Measurements from ENCODE around the gene ATG9B.
A peak's percentile ranks its signal among the peaks of the same experiment; 100 is the strongest.
"Not testable (repeated sequence)": the region's sequence is repeated elsewhere in the genome, so short reads cannot be mapped to it uniquely, and the experiment has no call there.

Gene ATG9B

GRCh38 chr7:151015967-151016366 lies 8.3 kb downstream of the ATG9B start:
- no peak for DNase-seq

GRCh38 chr7:151014950-151015349 lies 9.3 kb downstream of the ATG9B start:
- DNase-seq: no peak

- peak; percentile 71 for DNase-seq
Measured at GRCh38 chr7:151013733-151014497, 10.4 kb downstream of the ATG9B start.

- no peak for DNase-seq
Measured at GRCh38 chr7:151013356-151013732, 10.9 kb downstream of the ATG9B start.

- no peak for DNase-seq
Measured at GRCh38 chr7:151012911-151013347, 11.4 kb downstream of the ATG9B start.

- no peak for DNase-seq
Measured at GRCh38 chr7:151012031-151012692, 12.1 kb downstream of the ATG9B start.

GRCh38 chr7:151011616-151012015 lies 12.7 kb downstream of the ATG9B start:
- DNase-seq: not testable (repeated sequence)

GRCh38 chr7:151011097-151011409 lies 13.2 kb downstream of the ATG9B start:
- peak; percentile 50 for DNase-seq

GRCh38 chr7:151010307-151011096 lies 13.8 kb downstream of the ATG9B start:
- DNase-seq: peak; percentile 36

- no peak for DNase-seq
Measured at GRCh38 chr7:151010037-151010306, 14.3 kb downstream of the ATG9B start.

- DNase-seq: no peak
Measured at GRCh38 chr7:151009327-151010036, 14.8 kb downstream of the ATG9B start.

GRCh38 chr7:151008511-151009323 lies 15.6 kb downstream of the ATG9B start:
- peak; percentile 74 for DNase-seq

- DNase-seq: peak; percentile 57
Measured at GRCh38 chr7:151008143-151008510, 16.2 kb downstream of the ATG9B start.

- DNase-seq: no peak
Measured at GRCh38 chr7:151007469-151007898, 16.8 kb downstream of the ATG9B start.

- DNase-seq: no peak
Measured at GRCh38 chr7:151006590-151007300, 17.5 kb downstream of the ATG9B start.

GRCh38 chr7:151005566-151005965 lies 18.7 kb downstream of the ATG9B start:
- DNase-seq: no peak

- DNase-seq: no peak
Measured at GRCh38 chr7:151003572-151003971, 20.7 kb downstream of the ATG9B start.

- DNase-seq: no peak
Measured at GRCh38 chr7:151001546-151001945, 22.7 kb downstream of the ATG9B start.

GRCh38 chr7:151000897-151001495 lies 23.3 kb downstream of the ATG9B start:
- peak; percentile 43 for DNase-seq

- no peak for DNase-seq
Measured at GRCh38 chr7:150999497-151000230, 24.6 kb downstream of the ATG9B start.

- no peak for DNase-seq
Measured at GRCh38 chr7:150999001-150999400, 25.3 kb downstream of the ATG9B start.
